CD4-positive, alpha-beta memory T cell (primary cell): ENCODE data around the gene HDDC2. TPM values are rescaled to one million over a fixed set of nuclear protein-coding genes. Genes with fewer than 3 reads are reported as not detected.

Experiments used
- CTCF ChIA-PET: fragments of 350-600 bp; sonication (Branson Sonifier 250); formaldehyde crosslinking; loops from one replicate; lab custom pipeline; 2021; ENCODE audit warnings: inconsistent platforms; ENCODE audit not compliant: partially characterized antibody; lab: Charles Lee
- POLR2A ChIA-PET: fragments of 350-600 bp; sonication (Branson Sonifier 250); formaldehyde crosslinking; loops from one replicate; lab custom pipeline; 2021; ENCODE audit not compliant: partially characterized antibody; lab: Charles Lee
- DNase-seq, 5 donors: peaks; one replicate each; pipeline versions ENCODE4 v3.0.0 to v3.0.0-alpha.2; 2020 to 2022; ENCODE audit warnings: mixed read lengths in 1 of 5
- H3K27ac ChIP-seq: one replicate; pipeline ENCODE4 v1.7.0; 2013; ENCODE audit warnings: low read depth, low read length
- H3K27me3 ChIP-seq: 2 replicates; pipeline ENCODE4 v1.7.0; 2013; ENCODE audit warnings: mild to moderate bottlenecking, low read length, moderate library complexity; ENCODE audit not compliant: insufficient read depth
- H3K36me3 ChIP-seq: 2 replicates; pipeline ENCODE4 v1.7.0; 2013; ENCODE audit warnings: mild to moderate bottlenecking, low read length, moderate library complexity; ENCODE audit not compliant: insufficient read depth
- H3K4me1 ChIP-seq: 2 replicates; pipeline ENCODE4 v1.7.0; 2013; ENCODE audit warnings: mild to moderate bottlenecking, low read length, moderate library complexity; ENCODE audit not compliant: insufficient read depth
- H3K4me3 ChIP-seq, 2 donors: one replicate each; pipeline ENCODE4 v1.7.0; 2013; ENCODE audit warnings: low read length in 2 of 2, mild to moderate bottlenecking in 1 of 2
- H3K9me3 ChIP-seq, 2 donors: one replicate each; pipeline ENCODE4 v1.7.0; 2013; ENCODE audit warnings: low read length in 2 of 2, control low read depth in 1 of 2; ENCODE audit not compliant: control insufficient read depth in 1 of 2
- H3K27ac Mint-ChIP-seq, 7 donors: one replicate each; pipeline ENCODE4 v1.8.0; 2020 to 2021; ENCODE audit warnings: mixed read lengths in 7 of 7, mild to moderate bottlenecking in 6 of 7, inconsistent platforms in 3 of 7, moderate library complexity in 3 of 7
- H3K27me3 Mint-ChIP-seq, 2 donors: one replicate each; pipeline ENCODE4 v1.8.0; 2020 to 2021; ENCODE audit warnings: mixed read lengths in 2 of 2
- H3K36me3 Mint-ChIP-seq, 2 donors: one replicate each; pipeline ENCODE4 v1.8.0; 2020 to 2021; ENCODE audit warnings: mixed read lengths in 2 of 2, inconsistent platforms in 1 of 2, mild to moderate bottlenecking in 1 of 2
- H3K4me1 Mint-ChIP-seq, 4 donors: one replicate each; pipeline ENCODE4 v1.8.0; 2020 to 2021; ENCODE audit warnings: mixed read lengths in 4 of 4, mild to moderate bottlenecking in 1 of 4
- H3K4me3 Mint-ChIP-seq, 8 donors: one replicate each; pipeline ENCODE4 v1.8.0; 2020 to 2021; ENCODE audit warnings: mixed read lengths in 8 of 8, mild to moderate bottlenecking in 7 of 8, moderate library complexity in 6 of 8, inconsistent platforms in 3 of 8
- H3K9me3 Mint-ChIP-seq, 8 donors: one replicate each; pipeline ENCODE4 v1.8.0; 2020 to 2021; ENCODE audit warnings: mixed read lengths in 8 of 8, mild to moderate bottlenecking in 5 of 8, inconsistent platforms in 3 of 8, moderate library complexity in 1 of 8
- intact Hi-C: fragments of 100-400 bp; cut with micrococcal nuclease; formaldehyde crosslinking; loops from one replicate; pipeline ENCODE4 v1.15.1; 2023
- polyA plus RNA-seq, 2 donors: library from polyadenylated mRNA; unstranded; fragments of 300-500 nt; fragmentation: Illumina TruSeq; gene quantifications; one replicate each; pipeline ENCODE4 v1.2.3, GENCODE V29; 2021
- total RNA-seq, 2 experiments: library from RNA; stranded (reverse); gene quantifications; one replicate each; pipeline ENCODE4 v1.2.3, GENCODE V29; 2021

Gene HDDC2
- total and polyA plus RNA-seq, 4 experiments from 2014 or later, result 49.5 to 128 (median 75.3) TPM

DNA sequence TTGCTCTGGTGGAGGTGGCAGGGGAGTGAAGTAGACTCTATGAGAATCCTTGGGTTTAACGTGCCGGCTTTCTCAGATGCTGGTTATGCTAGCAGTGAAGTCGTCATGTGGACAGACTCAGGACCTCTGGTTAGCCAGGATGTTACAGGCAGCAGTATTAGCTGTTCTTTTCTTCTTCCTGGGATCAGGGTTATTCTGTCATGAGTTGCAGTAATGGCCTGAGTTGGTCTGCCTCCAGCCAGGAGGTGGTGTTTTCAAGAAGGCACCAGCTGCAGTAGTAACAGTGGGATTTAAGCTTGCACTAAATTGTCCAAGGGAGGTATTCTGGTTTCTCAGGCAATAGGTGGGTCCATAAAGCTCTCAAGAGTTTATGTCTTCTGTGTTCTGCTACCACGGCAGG lies 56.7 kb downstream of the HDDC2 start:
- intact Hi-C loops, result no loop called here
- no peaks in the 10 kb centered on the region for H3K9me3 ChIP-seq
- H3K27me3 ChIP-seq, result no peaks in the 10 kb centered on the region
- H3K4me1 ChIP-seq, result no peaks in the 10 kb centered on the region
- peaks cover 4 to 48% (median 32%) of the 10 kb centered on the region in 8 donors for H3K9me3 Mint-ChIP-seq
- H3K27me3 Mint-ChIP-seq, result peaks cover 2 to 9% of the 10 kb centered on the region in 2 donors
- H3K4me3 Mint-ChIP-seq, result no peak overlapping the region
- no peaks in the 10 kb centered on the region for H3K36me3 ChIP-seq
- no peak for DNase-seq
- H3K4me3 ChIP-seq, result no peak overlapping the region
- peaks cover 0 to 2% of the 10 kb centered on the region in 2 donors for H3K36me3 Mint-ChIP-seq
- POLR2A ChIA-PET, result no interaction called here
- H3K27ac ChIP-seq, result no peak overlapping the region
- no peak overlapping the region for H3K27ac Mint-ChIP-seq
- CTCF ChIA-PET, result no interaction called here
- no peaks in the 10 kb centered on the region for H3K4me1 Mint-ChIP-seq

DNA sequence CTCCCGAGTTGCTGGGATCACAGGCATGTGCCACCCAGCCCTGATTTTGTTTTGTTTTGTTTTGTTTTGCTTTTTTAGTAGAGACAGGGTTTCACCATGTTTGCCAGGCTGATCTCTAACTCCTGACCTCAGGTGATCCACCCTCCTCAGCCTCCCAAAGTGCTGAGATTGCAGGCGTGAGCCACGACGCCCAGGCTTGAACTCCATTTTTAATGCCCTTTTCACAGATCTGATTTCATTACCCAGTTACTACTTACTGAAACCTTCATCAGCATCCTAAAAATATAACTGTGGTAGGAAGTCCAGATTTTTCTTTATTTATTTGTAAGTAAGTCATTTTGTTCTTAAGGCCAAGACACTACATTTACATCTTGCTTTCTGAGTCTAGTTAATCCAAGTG lies 64.0 kb downstream of the HDDC2 start:
- Histone ChIP-seq H3K36me3 (no peaks in the 10 kb centered on the region), H3K4me1 (no peaks in the 10 kb centered on the region), H3K4me3 (no peak overlapping the region), H3K9me3 (no peaks in the 10 kb centered on the region), H3K27ac (no peak overlapping the region), H3K27me3 (no peaks in the 10 kb centered on the region)
- Mint-ChIP-seq H3K4me1 (no peaks in the 10 kb centered on the region), H3K4me3 (no peak overlapping the region), H3K36me3 (peaks cover 0 to 2% of the 10 kb centered on the region in 2 donors), H3K27ac (no peak overlapping the region), H3K9me3 (peaks cover 7 to 37% (median 29%) of the 10 kb centered on the region in 8 donors), H3K27me3 (no peaks in the 10 kb centered on the region)
- ChIA-PET POLR2A (no interaction called here), CTCF (no interaction called here)
- intact Hi-C loops, result no loop called here
- no peak for DNase-seq

DNA sequence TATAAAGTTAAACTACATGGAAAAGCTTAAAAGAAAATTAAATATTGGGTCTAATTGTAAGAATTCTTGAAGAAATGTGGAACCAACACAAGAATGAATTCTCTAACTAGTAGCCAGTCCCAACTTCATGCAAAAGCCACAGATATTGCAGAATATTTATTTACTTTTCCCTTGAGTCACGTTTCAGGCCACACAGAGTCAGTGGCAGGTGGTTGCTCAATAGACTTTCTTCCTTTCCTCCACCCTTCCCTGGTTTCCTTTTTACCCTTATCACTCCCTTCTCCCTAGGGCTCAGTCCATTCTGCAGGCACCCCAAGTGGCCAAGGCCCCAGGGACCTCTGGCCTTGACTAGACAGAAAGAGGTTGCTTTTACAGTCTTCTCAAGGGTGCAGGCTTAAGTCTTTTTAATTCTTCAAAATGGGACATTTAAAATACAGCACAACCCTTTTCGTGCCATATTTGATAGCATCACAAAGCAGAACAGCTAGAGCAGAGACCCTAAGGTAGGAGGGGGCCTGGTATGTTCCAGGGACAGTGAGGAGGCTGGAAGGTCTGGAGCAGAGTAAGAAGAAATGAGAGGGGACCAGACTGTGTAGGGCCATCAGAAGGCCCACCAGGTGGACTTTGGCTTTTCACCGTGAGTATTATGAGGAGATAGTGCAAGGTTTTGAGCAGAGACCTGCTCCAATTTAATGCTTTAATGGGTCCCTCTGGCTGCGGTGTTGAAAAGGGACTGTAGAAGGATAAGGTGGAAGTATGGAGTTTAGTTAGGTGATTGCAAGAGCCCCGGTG lies 65.0 kb downstream of the HDDC2 start:
- H3K36me3 ChIP-seq, result no peaks in the 10 kb centered on the region
- CTCF ChIA-PET, result no interaction called here
- H3K27ac ChIP-seq, result no peak overlapping the region

DNA sequence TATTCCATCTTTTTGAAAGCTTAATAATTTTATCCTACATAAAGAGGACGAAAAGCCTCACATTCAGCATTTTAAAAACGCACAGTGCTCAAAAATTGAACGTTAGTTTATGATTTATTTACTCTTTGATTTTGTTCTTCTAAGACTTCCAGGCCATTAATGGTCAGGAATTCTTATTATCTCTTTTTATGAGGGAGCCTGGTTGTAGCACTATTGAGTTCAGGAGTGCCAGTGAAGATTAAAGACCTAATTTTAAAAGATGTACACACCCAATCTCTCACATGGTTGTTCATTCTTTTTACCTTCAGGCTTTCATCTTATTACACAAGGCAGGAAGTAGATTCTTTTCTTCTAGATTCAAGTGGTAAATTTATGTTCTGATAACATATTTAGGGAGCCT lies 68.6 kb downstream of the HDDC2 start:
- no peak overlapping the region for H3K4me3 Mint-ChIP-seq
- H3K27ac Mint-ChIP-seq, result no peak overlapping the region
- Histone ChIP-seq H3K27me3 (no peaks in the 10 kb centered on the region), H3K9me3 (no peaks in the 10 kb centered on the region), H3K4me1 (no peaks in the 10 kb centered on the region), H3K27ac (no peak overlapping the region), H3K4me3 (no peak overlapping the region), H3K36me3 (no peaks in the 10 kb centered on the region)
- no peaks in the 10 kb centered on the region for H3K4me1 Mint-ChIP-seq
- ChIA-PET POLR2A (no interaction called here), CTCF (no interaction called here)
- DNase-seq, result no peak
- intact Hi-C loops, result no loop called here
- H3K27me3 Mint-ChIP-seq, result no peaks in the 10 kb centered on the region
- H3K36me3 Mint-ChIP-seq, result no peaks in the 10 kb centered on the region
- no peaks in the 10 kb centered on the region for H3K9me3 Mint-ChIP-seq

More for the DNA sequence above, 65.0 kb downstream of the HDDC2 start:
- H3K36me3 Mint-ChIP-seq, result no peaks in the 10 kb centered on the region
- H3K4me1 ChIP-seq, result no peaks in the 10 kb centered on the region
- no peaks in the 10 kb centered on the region for H3K27me3 Mint-ChIP-seq
- H3K4me3 Mint-ChIP-seq, result no peak overlapping the region
- no peak overlapping the region for H3K27ac Mint-ChIP-seq
- no peak for DNase-seq
- H3K4me3 ChIP-seq, result no peak overlapping the region
- POLR2A ChIA-PET, result no interaction called here
- intact Hi-C loops, result no loop called here
- no peaks in the 10 kb centered on the region for H3K9me3 ChIP-seq
- H3K9me3 Mint-ChIP-seq, result peaks cover 5 to 26% (median 20%) of the 10 kb centered on the region in 8 donors
- no peaks in the 10 kb centered on the region for H3K4me1 Mint-ChIP-seq
- no peaks in the 10 kb centered on the region for H3K27me3 ChIP-seq

DNA sequence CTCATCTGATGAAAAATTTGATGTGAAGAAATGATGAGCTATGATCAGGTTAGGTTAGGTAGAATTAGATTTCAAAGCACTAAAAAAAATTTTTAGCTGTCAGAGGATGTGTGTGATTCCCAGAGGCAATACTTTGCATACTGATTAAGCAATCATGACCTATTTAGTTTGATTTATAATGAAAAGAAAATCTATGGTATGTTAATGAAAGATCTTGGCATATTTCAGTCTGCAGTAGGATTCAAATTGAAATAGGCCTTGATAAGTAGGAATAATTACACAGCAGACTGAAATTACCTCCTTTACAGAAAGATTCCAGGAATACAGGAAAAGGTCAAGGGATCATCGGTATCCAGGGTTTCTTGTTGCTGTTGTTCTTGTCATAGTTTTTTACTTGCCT lies 69.3 kb downstream of the HDDC2 start:
- Mint-ChIP-seq H3K9me3 (no peaks in the 10 kb centered on the region), H3K4me1 (no peaks in the 10 kb centered on the region), H3K27me3 (no peaks in the 10 kb centered on the region), H3K4me3 (no peak overlapping the region), H3K27ac (no peak overlapping the region), H3K36me3 (no peaks in the 10 kb centered on the region)
- no peak for DNase-seq
- Histone ChIP-seq H3K27ac (no peak overlapping the region), H3K36me3 (no peaks in the 10 kb centered on the region), H3K4me3 (no peak overlapping the region), H3K4me1 (no peaks in the 10 kb centered on the region), H3K9me3 (no peaks in the 10 kb centered on the region), H3K27me3 (no peaks in the 10 kb centered on the region)
- POLR2A ChIA-PET, result no interaction called here
- intact Hi-C loops, result no loop called here
- CTCF ChIA-PET, result no interaction called here

DNA sequence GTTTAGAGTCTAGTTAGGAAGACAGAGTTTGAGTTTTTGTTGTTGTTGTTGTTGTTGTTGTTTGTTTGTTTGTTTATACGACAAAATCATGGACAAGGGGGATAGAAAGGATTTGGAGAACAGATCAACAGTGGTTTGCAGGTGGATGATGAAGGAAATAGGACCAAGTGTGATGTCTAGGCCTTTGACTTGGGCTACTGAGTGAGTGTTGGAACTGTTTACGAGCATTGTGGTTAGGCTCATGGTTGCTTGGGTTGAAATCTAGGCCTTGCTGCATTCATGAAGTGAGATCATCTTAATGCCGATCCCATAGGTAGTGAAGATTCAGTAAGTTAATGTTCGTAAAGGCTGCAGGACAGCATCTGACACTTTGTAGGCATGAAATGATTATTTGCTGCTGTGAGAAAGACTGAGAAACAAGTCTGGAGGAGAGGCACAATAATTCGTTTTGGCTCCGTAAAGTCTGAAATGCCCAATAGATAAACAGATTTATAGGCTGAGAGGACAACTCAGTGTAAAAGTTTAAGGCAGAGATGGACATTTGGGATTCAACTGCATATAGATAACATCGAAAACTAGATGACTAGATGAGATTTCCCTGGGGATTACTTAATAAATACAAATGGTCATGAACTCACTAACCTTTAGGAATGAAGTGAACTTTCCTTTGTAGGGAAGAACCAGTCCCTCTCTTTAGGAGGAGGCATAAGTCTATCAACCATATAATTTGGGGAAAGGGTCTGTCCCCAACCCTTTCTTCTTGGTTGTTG lies 70.0 kb downstream of the HDDC2 start:
- Histone ChIP-seq H3K27ac (no peak overlapping the region), H3K36me3 (no peaks in the 10 kb centered on the region), H3K4me3 (no peak overlapping the region), H3K9me3 (no peaks in the 10 kb centered on the region), H3K27me3 (no peaks in the 10 kb centered on the region), H3K4me1 (no peaks in the 10 kb centered on the region)
- DNase-seq, result no peak
- ChIA-PET POLR2A (no interaction called here), CTCF (no interaction called here)
- H3K27ac Mint-ChIP-seq, result no peak overlapping the region
- H3K4me3 Mint-ChIP-seq, result no peak overlapping the region
- intact Hi-C loops, result no loop called here
- H3K36me3 Mint-ChIP-seq, result no peaks in the 10 kb centered on the region
- H3K9me3 Mint-ChIP-seq, result no peaks in the 10 kb centered on the region
- H3K4me1 Mint-ChIP-seq, result no peaks in the 10 kb centered on the region
- H3K27me3 Mint-ChIP-seq, result no peaks in the 10 kb centered on the region

DNA sequence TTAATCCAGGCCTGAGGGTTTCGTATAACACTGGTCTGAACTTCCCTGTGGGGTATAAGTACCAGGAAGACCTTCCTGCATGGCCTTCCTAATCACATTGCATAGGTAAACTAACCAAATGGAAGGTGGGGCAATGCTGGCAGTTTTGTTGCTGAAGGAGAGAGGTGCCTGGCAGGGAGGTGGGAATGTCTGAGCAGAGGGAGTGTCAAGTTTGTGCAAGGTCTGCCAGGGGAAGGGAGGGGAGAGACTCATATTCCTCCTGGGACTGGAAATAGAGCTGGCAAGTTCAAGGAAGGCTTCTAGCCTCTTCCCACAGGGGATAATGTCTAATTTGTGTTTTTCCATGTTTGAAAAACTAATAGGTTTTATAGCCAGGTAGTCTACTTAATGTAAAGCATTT lies 70.6 kb downstream of the HDDC2 start:
- H3K27me3 Mint-ChIP-seq, result peaks cover 0 to 2% of the 10 kb centered on the region in 2 donors
- no peaks in the 10 kb centered on the region for H3K9me3 ChIP-seq
- H3K36me3 Mint-ChIP-seq, result no peaks in the 10 kb centered on the region
- CTCF ChIA-PET, result interaction anchor here (1.0 kb wide), 1 partner anchor 522 kb away, joined by 3 read pairs; no protein-coding TSS in a partner anchor
- H3K27me3 ChIP-seq, result no peaks in the 10 kb centered on the region
- H3K4me1 ChIP-seq, result no peaks in the 10 kb centered on the region
- no peak overlapping the region for H3K27ac Mint-ChIP-seq
- intact Hi-C loops, result no loop called here
- H3K27ac ChIP-seq, result no peak overlapping the region
- no peak for DNase-seq
- no peaks in the 10 kb centered on the region for H3K4me1 Mint-ChIP-seq
- H3K4me3 Mint-ChIP-seq, result no peak overlapping the region
- H3K36me3 ChIP-seq, result no peaks in the 10 kb centered on the region
- POLR2A ChIA-PET, result no interaction called here
- no peaks in the 10 kb centered on the region for H3K9me3 Mint-ChIP-seq
- no peak overlapping the region for H3K4me3 ChIP-seq
